AG09319 (cell line): ENCODE measurements around the gene HCFC2.

Source experiments
- DNase-seq: peaks from one replicate; pipeline ENCODE4 v3.0.0-alpha.2; 2010; ENCODE audit warnings: low read depth; ENCODE audit errors: extremely low read depth
- TF ChIP-seq, protein P1 (sequence below): IDR thresholded peaks from 2 replicates; pipeline ENCODE4 v1.5.1; 2011; ENCODE audit warnings: low read depth, mild to moderate bottlenecking, inconsistent platforms, low read length, moderate library complexity

Gene HCFC2

DNA sequence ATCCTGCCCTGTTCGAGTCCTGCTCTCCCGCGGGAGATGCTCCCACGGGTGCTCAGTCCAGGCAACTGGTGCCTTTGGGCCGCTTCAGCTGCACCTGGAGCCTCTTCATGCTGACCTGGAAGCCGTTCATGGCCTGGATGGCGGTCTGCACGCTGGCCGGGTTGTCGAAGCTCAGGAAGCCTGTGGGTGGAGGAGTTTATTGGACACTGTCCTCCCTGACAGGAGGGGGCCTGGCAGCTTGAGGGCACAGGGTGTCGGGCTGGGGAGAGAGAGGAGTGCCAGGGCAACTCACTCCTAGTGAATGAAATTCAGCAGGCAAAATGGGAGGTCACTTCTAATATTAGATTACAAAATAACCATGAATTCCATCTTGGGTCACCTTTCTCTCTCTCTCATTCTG, 83.0 kb downstream of the HCFC2 start:
- no peak for DNase-seq
- TF ChIP-seq, protein P1, sequence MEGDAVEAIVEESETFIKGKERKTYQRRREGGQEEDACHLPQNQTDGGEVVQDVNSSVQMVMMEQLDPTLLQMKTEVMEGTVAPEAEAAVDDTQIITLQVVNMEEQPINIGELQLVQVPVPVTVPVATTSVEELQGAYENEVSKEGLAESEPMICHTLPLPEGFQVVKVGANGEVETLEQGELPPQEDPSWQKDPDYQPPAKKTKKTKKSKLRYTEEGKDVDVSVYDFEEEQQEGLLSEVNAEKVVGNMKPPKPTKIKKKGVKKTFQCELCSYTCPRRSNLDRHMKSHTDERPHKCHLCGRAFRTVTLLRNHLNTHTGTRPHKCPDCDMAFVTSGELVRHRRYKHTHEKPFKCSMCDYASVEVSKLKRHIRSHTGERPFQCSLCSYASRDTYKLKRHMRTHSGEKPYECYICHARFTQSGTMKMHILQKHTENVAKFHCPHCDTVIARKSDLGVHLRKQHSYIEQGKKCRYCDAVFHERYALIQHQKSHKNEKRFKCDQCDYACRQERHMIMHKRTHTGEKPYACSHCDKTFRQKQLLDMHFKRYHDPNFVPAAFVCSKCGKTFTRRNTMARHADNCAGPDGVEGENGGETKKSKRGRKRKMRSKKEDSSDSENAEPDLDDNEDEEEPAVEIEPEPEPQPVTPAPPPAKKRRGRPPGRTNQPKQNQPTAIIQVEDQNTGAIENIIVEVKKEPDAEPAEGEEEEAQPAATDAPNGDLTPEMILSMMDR = no peak

DNA sequence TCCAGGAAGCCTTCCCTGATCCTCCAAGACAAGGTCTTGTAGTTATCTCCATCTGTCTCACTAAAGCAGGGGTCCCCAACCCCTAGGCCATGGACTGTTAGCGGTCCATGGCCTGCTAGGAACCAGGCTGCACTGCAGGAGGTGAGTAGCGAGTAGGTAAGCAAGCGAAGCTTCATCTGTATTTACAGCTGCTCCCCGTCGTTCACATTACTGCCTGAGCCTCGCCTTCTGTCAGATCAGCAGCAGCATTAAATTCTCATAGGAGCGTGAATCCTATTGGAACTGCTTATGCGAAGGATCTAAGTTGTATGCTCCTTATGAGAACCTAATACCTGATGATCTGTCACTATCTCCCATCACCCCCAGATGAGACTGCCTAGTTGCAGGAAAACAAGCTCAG, 86.1 kb downstream of the HCFC2 start:
- TF ChIP-seq, protein P1 = no peak
- DNase-seq = no peak

DNA sequence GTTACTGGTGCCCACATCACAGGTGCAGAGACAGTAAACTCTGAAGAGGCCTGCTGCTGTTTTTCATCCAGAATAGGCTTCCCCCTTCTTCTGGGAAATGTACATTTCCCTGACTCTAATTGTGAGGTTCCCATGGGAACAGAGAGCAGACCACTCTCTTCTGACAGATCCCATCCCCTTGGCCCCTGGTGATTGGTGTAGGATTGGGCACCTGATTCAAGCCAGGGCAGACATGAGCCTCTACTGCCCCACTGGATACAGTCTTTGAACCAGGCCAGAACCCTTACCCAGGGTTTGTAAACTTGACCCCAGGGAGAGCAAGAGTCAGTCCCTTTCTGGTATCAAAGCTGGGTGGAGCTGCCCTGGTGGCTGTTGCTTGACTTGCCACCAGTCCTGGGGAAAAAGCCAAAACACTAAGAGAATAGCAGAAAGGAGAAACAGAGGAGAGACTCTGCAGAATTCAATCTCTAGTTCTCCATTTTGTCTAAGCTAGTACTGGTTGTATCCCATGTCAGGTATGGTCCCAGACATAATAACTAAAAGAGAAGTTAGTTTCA, 88.4 kb downstream of the HCFC2 start:
- no peak for DNase-seq
- TF ChIP-seq, protein P1 = no peak

DNA sequence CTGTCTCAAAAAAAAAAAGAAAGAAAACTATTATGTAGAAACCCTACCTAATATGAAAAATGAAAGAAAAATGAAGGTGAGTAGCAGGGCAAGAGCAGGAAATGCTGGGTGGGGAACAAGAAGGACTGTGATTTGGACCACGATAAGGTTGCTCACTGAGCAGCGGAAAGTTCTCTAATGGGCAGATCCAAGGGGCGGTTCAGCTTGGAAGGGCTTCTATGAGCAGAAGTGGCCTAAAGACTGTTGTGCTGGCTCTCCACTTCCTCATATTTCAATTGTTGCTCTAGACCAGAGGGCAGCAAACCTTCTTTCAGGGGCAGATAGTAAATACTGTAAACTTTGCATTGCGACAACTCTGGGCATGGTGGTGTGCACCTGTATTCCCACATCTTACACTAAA, 90.0 kb downstream of the HCFC2 start:
- DNase-seq = no peak

DNA sequence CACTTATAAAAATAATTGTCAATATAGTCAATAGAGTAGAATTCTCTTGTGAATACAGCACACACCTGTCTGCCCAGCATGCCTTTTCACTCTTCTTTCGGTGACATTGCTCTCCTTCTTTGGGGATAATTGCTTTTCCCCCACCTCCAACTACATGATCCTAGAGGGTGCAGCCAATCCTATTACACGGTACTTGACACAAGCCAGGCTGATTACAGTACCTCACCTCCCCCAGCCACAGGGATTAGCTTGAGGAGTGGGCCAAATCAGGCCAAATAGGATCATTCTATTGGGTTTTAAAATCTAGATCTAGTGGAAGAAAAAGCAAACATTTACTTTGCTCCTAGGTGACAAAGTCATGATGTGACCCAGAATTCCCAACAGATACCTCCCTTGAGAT, 90.5 kb downstream of the HCFC2 start:
- DNase-seq = no peak
- TF ChIP-seq, protein P1 = no peak

More for the DNA sequence above, 90.0 kb downstream of the HCFC2 start:
- TF ChIP-seq, protein P1 = no peak
